Stimulated activated CD8-positive, alpha-beta memory T cell treated with anti-CD3 and anti-CD28 coated beads, Interleukin-2, amount 100 ng/mL, for 1 hour (primary cell): ENCODE data around the gene CATSPERB.
"Not testable (repeated sequence)": the region's sequence is repeated elsewhere in the genome, so short reads cannot be mapped to it uniquely, and the experiment has no call there.

Experiments
- DNase-seq, 2 donors: peaks; one replicate each; pipeline ENCODE4 v3.0.0-alpha.2; 2020; ENCODE audit warnings: low read depth in 2 of 2

CATSPERB gene

DNA sequence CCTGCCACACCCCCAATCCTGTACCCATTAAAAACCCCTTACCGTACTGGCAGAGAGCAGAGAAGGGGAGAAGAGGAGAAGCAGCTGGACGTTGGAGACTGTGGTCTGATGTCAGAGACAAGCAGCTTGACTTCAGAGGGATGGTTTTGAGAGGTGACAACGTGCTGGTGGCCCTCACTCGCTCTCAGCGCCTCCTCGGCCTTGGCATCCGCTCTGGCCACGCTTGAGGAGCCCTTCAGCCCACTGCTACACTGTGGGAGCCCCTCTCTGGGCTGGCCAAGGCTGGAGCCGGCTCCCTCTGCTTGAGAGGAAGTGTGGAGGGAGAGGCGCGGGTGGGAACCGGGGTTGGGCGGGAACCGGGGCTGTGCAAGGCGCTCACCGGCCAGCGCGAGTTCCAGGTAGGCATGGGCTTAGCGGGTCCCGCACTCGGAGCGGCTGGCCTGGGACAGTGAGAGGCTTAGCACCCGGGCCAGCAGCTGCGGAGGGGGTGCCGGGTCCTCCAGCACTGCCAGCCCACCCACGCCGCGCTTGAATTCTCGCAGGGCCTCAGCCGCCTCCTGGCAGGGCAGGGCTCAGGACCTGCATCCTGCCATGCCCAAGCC is 154.2 kb downstream of the CATSPERB start:
- DNase-seq: no peak

- DNase-seq: no peak
These were observed 156.2 kb downstream of the CATSPERB start for GRCh38 chr14:91575469-91576208.

DNA sequence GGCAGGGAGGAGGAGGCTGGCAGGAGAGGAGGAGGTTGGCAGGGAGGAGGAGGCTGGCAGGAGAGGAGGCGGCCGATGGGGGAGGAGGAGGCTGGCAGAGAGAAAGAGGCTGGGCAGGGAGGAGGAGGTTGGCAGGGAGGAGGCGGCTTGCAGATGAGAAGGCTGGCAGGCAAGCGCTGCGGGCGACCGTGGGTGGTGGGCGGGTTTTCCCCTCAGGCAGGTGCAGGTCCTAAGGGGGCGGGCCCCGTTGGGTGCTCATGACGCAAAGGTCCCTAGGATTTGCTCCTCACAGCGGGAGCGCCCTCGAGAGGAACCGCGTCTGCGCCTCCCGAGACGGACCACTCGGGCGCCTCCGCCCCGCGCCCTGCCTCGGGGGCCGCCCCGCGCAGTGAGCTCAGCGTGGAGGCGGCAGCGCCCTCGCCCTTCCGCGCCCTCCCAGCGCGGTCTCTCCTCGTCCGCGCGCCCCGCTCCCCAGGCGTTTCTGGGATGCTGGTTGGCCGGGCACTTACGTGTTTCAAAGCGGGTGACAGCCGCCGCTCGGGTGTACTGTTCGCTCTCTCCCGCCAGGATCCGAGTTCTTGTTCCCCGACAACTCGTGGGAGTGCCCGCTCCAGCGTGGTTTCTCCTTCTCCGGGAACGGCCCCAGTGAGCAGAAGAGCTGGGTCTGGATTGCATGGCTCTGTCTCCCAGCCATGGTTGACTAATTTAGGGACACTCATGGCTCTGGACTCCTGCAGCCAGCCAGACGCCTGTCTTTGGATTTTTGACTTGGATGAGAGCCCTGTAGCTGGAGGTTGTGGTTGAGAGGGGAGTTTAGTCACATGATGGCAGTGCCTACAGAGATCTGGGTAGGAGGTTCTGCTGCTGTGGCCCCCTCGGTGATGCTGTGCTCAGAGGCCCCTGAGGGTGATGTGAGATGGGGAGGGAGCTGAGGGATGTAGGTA is 157.7 kb downstream of the CATSPERB start:
- DNase-seq: peak; percentile 37 to 51

DNA sequence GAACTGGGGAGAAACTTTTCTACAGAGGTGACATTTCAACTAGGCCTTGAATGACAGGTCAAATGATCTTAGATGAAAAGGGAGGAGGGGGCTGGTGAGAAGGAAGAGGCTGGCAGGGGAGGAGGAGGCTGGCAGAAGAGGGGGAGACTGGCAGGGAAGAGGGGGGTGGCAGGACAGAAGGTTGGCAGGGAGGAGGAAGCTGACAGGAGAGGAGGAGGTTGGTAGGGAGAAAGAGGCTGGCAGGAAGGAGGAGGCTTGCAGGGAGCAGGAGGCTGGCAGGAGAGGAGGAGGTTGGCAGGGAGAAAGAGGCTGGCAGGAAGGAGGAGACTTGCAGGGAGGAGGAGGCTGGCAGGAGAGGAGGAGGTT is 158.4 kb downstream of the CATSPERB start:
- DNase-seq: no peak

DNA sequence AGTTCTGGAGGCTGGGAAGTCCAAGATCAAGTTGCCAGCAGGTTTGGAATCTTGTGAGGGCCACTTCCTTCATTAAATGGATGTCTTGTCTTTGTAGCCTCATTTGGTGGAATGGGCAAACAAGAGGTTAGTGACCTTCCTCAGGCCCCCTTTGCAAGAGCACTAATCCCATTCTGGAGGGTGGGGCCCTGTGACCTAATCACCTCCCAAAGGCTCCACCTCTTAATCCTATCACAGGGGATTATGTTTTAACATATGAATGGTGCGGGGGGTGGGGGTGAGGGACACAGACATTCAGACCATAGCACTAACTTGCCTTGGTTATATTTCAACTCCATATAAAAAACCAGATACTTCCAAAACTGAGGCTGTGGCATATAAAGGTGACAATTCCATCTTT is 161.9 kb downstream of the CATSPERB start:
- DNase-seq: no peak

- DNase-seq: no peak
These were observed 162.6 kb downstream of the CATSPERB start for GRCh38 chr14:91569301-91569700.

DNA sequence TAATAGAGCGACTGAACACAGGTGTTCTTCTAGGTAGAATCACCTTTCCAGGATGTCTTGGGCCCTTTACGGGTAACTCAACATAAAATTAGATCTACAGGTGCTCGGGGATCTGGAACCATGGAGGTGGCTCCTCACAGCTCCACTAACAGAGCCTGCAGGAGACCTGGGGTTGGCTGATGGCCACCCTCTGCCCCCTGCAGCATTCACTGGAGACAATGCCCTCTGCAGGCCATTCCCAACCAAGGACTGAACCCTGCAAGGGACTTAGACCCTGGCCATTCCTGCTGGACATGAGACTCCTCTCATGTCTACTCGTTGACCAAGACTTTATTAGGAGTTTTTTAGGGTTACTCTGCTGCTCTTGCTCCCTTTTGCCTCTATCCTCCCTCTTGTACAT is 163.3 kb downstream of the CATSPERB start:
- no peak for DNase-seq

- not testable (repeated sequence) for DNase-seq
These were observed 164.1 kb downstream of the CATSPERB start for GRCh38 chr14:91567827-91568226.

GRCh38 chr14:91555531-91555930 is 176.4 kb downstream of the CATSPERB start:
- DNase-seq: no peak

- no peak for DNase-seq
These were observed 177.2 kb downstream of the CATSPERB start for GRCh38 chr14:91554535-91555332.

DNA sequence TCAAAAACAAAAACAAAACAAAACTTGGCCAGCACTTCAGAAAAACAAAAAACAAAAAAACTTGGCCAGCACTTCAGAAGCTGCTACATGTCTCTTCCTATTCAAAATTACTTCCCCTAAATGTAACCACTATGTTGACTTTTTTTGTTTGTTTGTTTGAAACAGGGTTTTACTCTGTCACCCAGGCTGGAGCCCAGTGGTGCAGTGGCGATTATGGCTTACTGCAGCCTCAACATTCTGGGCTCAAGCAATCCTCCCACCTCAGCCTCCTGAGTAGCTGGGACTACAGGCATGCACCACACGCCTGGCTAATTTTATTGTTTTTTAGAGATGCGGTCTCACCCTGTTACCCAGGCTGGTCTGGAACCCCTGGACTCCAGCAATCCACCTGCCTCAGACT is 183.8 kb downstream of the CATSPERB start:
- DNase-seq: no peak

- DNase-seq: no peak
These were observed 185.8 kb downstream of the CATSPERB start for GRCh38 chr14:91545946-91546716.

GRCh38 chr14:91545204-91545603 is 186.7 kb downstream of the CATSPERB start:
- DNase-seq: no peak

DNA sequence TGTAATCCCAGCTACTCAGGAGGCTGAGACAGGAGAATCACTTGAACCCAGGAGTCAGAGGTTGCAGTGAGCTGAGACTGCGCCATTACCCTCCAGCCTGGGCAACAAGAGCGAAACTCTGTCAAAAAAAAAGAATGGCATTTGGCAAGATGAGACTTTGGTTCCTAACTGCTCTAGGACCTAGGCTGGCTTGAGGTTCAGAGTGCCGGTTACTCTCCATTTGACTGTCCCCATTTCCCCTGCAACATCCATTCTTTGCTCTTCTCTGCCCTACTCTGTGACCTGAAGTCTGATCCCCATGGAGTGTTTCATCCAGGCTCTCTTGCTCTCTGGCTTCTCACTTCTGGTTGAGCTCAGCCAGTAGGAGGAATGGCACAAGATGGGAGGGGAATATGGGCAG is 195.6 kb downstream of the CATSPERB start:
- no peak for DNase-seq

DNA sequence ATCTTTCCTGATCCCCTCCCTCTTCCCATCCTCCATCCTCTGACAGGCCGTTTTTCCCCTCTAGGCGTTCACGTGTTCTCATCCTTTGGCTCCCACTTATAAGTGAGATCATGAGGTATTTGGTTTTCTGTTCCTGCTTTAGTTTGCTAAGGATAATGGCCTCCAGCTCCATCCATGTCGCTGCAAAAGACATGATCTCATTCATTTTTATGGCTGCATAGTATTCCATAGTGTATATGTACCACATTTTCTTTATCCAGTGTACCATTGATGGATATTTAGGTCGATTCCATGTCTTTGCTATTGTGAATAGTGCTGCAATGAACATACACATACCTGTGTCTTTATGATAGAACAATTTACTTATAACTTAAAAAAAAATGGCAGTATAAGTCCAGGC is 197.8 kb downstream of the CATSPERB start:
- not testable (repeated sequence) for DNase-seq

DNA sequence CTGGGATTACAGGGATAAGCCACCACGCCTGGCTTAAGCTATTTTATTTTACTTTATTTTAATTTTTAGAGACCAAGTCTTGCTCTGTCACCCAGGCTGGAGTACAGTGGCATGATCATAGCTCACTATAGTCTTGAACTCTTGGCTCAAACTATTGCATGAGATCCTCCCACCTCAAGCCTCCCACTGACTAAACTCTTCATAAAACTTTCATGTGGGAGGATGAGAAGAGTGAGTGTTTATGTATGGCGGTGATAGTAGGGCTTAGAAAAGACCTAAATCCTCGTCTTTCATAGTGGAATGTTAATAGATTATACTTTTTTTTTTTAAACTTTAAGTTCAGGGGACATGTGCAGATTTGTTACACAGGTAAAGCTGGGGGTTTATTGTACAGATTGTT is 198.3 kb downstream of the CATSPERB start:
- DNase-seq: no peak
